Ovary (tissue), 9 donors: ENCODE measurements around the gene MED27. TPM values are rescaled to one million over a fixed set of nuclear protein-coding genes. Genes with fewer than 3 reads are reported as not detected.

Source experiments
- DNase-seq, 5 donors: peaks; one replicate each; pipeline ENCODE4 v3.0.0-alpha.2; 2019 to 2020
- H3K27ac ChIP-seq, 2 donors: fragments of 200-600 bp; one replicate each; pipeline versions ENCODE4 v1.5.1 to v1.8.0; 2019 to 2022
- H3K27me3 ChIP-seq: fragments of 200-600 bp; one replicate; pipeline ENCODE4 v1.8.0; 2022
- H3K36me3 ChIP-seq: fragments of 200-600 bp; sonication (generic); one replicate; pipeline ENCODE4 v1.5.1; 2019
- H3K4me1 ChIP-seq: one replicate; pipeline ENCODE4 v1.8.1; 2013; ENCODE audit warnings: mild to moderate bottlenecking, moderate library complexity; ENCODE audit not compliant: insufficient read depth
- H3K4me3 ChIP-seq: fragments of 200-600 bp; sonication (generic); one replicate; pipeline ENCODE4 v1.5.1; 2017
- H3K9me3 ChIP-seq, 2 donors: fragments of 200-600 bp in 1 of 2; sonication (generic) in 1 of 2; one replicate each; pipeline versions ENCODE4 v1.5.1 to v1.8.1; 2013 to 2019; ENCODE audit warnings: mild to moderate bottlenecking in 1 of 2, moderate library complexity in 1 of 2
- EP300 ChIP-seq: sonication (generic); formaldehyde crosslinking; IDR thresholded peaks from one replicate; pipeline ENCODE4 v1.6.1; 2017; ENCODE audit warnings: antibody characterized with exemption
- POLR2A ChIP-seq: fragments of 450-650 bp; IDR thresholded peaks from one replicate; pipeline ENCODE4 v1.6.1; 2017; ENCODE audit warnings: antibody characterized with exemption, mild to moderate bottlenecking, moderate library complexity
- WGBS, 3 donors: extraction: QIAGEN DNeasy Blood & Tissue Kit in 1 of 3; methylation state at CpG; one replicate each; pipeline versions ENCODE4 v1.1.5 to v1.1.7; 2013 to 2017; 5-methylcytosine and 5-hydroxymethylcytosine counted together
- intact Hi-C, 4 donors: fragments of 100-400 bp; cut with DNase I; formaldehyde crosslinking; loops; one replicate each; pipeline versions ENCODE4 v1.11.0 to v1.15.1; 2022 to 2023
- polyA plus RNA-seq, 2 donors: library from polyadenylated mRNA; stranded (reverse); fragments of 200-250 nt in 1 of 2; fragments of 350-450 nt in 1 of 2; fragmentation: Illumina TruSeq in 1 of 2; extraction: RNeasy Lipid Tissue Mini Kit (QIAGEN cat#74804) in 1 of 2; gene quantifications; one replicate each; pipeline ENCODE4 v1.2.3, GENCODE V29; 2013 to 2014
- total RNA-seq, 7 donors: library from RNA; depleted of rRNA in 2 of 7; stranded (reverse); fragments of >200 nt in 2 of 7; fragmentation: NEBNext Ultra II Directional in 3 of 7; extraction: Animal tissue kit (Norgen Biotek cat#: 25700) in 3 of 7; gene quantifications; one replicate each; pipeline versions ENCODE4 v1.1.0 to v1.2.4, GENCODE V29; 2016 to 2023
- TF ChIP-seq, protein P1 (sequence below), 3 donors: fragments of 450-650 bp in 2 of 3; fragments of 200-600 bp in 1 of 3; IDR thresholded peaks; one replicate each; pipeline versions ENCODE4 v1.5.1 to v1.8.0; 2016 to 2022; ENCODE audit warnings: antibody characterized with exemption in 3 of 3, mild to moderate bottlenecking in 1 of 3
- donor health status: DM: no; HTN: no; CAD: no; lungs with moderate emphysema.
- donor health status: DM: no; HTN: no; CAD: no.
- donor health status: Bipolar disorder and iron deficiency.
- donor health status: DM: yes; HTN: yes; CAD: no.
- donor health status: DM: no; HTN: no; CAD: no.
- donor health status: DM: yes; HTN: yes; CAD: no.

Gene MED27
- total and polyA plus RNA-seq, 9 donors = 7.6 to 24.9 (median 17.4) TPM

DNA sequence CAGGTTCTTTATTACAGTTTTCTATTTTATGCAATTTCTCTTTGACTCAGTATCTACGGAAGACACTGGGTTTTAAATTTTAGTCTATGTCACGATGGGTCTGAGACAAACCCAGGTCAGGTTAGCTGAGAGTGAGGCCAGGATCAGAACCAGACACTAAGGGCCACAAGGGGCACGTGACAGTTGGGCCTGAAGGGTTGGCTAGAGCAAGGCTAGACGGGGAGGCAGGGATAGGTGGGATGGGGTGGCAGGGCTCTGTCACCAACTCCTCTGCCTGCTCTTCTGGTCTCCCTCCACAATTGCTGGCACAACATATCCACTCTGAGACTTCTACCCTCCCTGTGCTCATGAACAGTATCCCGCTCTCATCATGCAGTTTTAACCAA, 76.4 kb downstream of the MED27 start:
- no peaks in the 10 kb centered on the region for H3K9me3 ChIP-seq
- intact Hi-C loops = no loop called here
- no peak overlapping the region for H3K27ac ChIP-seq
- peaks cover 1% of the 10 kb centered on the region for H3K4me1 ChIP-seq
- no peak for TF ChIP-seq EP300
- TF ChIP-seq, protein P1, sequence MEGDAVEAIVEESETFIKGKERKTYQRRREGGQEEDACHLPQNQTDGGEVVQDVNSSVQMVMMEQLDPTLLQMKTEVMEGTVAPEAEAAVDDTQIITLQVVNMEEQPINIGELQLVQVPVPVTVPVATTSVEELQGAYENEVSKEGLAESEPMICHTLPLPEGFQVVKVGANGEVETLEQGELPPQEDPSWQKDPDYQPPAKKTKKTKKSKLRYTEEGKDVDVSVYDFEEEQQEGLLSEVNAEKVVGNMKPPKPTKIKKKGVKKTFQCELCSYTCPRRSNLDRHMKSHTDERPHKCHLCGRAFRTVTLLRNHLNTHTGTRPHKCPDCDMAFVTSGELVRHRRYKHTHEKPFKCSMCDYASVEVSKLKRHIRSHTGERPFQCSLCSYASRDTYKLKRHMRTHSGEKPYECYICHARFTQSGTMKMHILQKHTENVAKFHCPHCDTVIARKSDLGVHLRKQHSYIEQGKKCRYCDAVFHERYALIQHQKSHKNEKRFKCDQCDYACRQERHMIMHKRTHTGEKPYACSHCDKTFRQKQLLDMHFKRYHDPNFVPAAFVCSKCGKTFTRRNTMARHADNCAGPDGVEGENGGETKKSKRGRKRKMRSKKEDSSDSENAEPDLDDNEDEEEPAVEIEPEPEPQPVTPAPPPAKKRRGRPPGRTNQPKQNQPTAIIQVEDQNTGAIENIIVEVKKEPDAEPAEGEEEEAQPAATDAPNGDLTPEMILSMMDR (IDR thresholded peaks at IDR 0.05) = no peak
- no peak for TF ChIP-seq POLR2A
- H3K27me3 ChIP-seq = no peaks in the 10 kb centered on the region
- DNase-seq = no peak
- WGBS, 3 donors = 94 to 97% (median 96%) methylated on average over 5 of the region's 5 CpGs
- no peaks in the 10 kb centered on the region for H3K36me3 ChIP-seq
- H3K4me3 ChIP-seq = no peak overlapping the region

DNA sequence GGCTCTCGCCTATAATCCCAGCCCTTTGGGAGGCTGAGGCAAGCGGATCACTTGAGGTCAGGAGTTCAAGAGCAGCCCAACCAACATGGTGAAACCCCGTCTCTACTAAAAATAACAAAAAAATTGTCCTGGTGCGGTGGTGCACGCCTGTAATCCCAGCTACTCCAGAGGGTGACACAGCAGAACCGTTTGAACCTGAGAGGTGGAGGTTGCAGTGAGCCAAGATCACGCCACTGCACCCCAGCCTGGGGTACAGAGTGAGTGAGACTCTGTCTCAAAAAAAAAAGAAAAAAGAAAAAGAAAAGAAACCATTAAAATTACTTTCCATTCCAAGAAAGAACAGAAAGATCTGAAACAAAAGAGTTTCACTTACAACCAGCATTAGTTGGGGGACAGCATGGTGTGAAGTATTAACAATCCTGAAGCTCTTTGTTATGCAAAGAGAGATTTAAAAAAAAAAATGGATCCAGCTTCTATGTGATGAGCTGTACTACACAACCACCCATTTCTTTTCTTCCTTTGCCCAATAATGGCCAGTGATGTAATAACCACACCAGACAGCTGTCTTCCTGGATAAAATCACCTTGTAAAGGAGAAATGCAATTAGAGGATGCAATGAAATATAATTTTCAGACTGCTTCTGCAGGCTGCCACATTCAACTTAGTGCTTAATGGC, 76.9 kb downstream of the MED27 start:
- DNase-seq = no peak
- H3K4me3 ChIP-seq = no peak overlapping the region
- intact Hi-C loops = no loop called here
- WGBS, 3 donors = 74 to 83% (median 81%) methylated on average over 7 of the region's 7 CpGs
- H3K27ac ChIP-seq = no peak overlapping the region
- peaks cover 1% of the 10 kb centered on the region for H3K4me1 ChIP-seq
- no peaks in the 10 kb centered on the region for H3K9me3 ChIP-seq
- H3K27me3 ChIP-seq = no peaks in the 10 kb centered on the region
- H3K36me3 ChIP-seq = no peaks in the 10 kb centered on the region
- TF ChIP-seq EP300 = no peak

DNA sequence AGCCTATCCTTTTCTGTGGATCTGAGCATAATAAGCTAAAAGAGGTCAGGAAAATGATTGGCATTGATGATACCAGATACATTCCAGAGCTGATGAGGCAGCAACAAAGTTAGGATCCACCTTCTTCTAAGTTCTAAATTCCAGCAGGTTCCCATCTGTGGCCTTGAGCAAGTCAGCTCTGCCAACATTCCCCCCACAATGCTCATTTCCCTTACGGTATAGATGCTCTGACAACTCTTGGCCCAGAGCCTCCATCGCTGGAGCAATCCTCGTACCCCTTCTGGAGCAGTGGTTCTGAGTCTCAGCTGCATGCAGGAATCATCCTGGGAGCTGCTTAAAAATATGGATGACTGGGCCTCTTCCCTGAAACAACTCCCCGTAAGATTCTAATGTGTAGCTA, 78.1 kb downstream of the MED27 start:
- WGBS, 3 donors = 86 to 93% (median 86%) methylated on average over 4 of the region's 4 CpGs
- no peak for DNase-seq
- Histone ChIP-seq H3K4me1 (peaks cover 5% of the 10 kb centered on the region), H3K9me3 (no peaks in the 10 kb centered on the region), H3K27me3 (no peaks in the 10 kb centered on the region), H3K36me3 (no peaks in the 10 kb centered on the region), H3K4me3 (no peak overlapping the region), H3K27ac (no peak overlapping the region)
- intact Hi-C loops = no loop called here
- TF ChIP-seq EP300 (no peak), POLR2A (no peak)
- TF ChIP-seq, protein P1 (IDR thresholded peaks at IDR 0.05) = no peak

DNA sequence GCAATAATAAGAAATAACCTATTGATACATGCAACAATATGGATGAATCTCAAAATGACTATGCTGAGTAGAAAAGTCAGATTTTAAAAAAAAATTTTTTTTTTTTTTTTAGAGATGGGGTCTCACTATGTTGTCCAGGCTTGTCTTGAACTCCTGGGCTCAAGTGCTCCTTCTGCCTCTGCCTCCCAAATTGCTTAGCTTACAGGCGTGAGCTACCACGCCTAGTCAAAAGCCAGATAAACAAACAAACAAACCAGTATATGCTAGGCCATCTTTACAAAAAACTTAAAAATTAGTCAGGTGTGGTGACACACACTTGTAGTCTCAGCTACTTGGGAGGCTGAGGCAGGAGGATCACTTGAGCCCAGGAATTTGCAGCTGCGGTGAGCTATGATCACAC, 79.0 kb downstream of the MED27 start:
- Histone ChIP-seq H3K36me3 (no peaks in the 10 kb centered on the region), H3K27me3 (no peaks in the 10 kb centered on the region), H3K4me3 (no peak overlapping the region), H3K9me3 (no peaks in the 10 kb centered on the region), H3K4me1 (peaks cover 5% of the 10 kb centered on the region), H3K27ac (no peak overlapping the region)
- no peak for DNase-seq
- WGBS, 3 donors = 97 to 99% (median 98%) methylated on average over 3 of the region's 3 CpGs
- TF ChIP-seq POLR2A (no peak), EP300 (no peak)
- TF ChIP-seq, protein P1 (IDR thresholded peaks at IDR 0.05) = no peak
- intact Hi-C loops = no loop called here

DNA sequence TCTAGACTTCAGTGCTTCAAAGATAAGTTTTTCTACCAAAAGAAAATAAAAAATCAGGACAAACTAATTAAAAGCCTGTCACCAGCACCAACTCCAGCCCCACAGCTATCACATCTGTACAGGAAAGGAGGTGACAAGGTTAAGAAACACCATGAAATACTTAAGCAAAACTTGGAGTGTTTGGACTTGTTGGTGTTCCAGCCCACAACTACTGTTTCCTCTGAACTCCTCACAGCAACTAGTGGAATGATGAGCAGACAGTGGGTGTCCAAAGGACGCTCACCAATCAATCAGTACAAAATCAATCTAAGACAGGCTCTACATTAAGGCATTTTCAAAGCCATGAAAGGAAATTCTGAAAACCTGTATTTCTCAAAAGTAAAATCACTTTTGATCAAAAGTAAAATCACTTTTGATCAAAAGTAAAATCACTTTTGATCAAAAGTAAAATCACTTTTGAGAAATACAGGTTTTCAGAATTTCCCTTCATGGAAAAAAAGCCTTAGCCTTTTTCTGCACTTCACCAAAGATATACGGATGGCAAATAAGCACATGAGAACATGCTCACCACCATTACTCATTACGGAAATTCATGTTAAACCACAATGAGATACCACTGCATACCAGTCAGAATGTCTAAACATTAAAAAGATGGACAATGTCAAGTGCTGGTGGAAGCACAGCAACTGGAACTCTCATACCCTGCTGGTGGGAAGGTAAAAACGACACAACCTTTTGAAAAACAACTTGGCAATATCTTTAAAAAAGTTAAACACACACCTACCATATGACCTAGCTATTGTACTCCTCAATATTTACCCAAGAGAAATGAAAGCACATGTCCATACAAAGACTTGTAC, 79.7 kb downstream of the MED27 start:
- intact Hi-C loops = no loop called here
- TF ChIP-seq, protein P1 (IDR thresholded peaks at IDR 0.05) = no peak
- TF ChIP-seq EP300 (no peak), POLR2A (no peak)
- 84 to 94% (median 91%) methylated on average over 4 of the region's 4 CpGs for WGBS, 3 donors

More for the DNA sequence above, 79.7 kb downstream of the MED27 start:
- Histone ChIP-seq H3K27ac (no peak overlapping the region), H3K4me1 (peaks cover 5% of the 10 kb centered on the region), H3K36me3 (no peaks in the 10 kb centered on the region), H3K9me3 (no peaks in the 10 kb centered on the region), H3K4me3 (no peak overlapping the region), H3K27me3 (no peaks in the 10 kb centered on the region)
- DNase-seq = no peak
